ENCODE results near the gene CAVIN4.

The CAVIN4 gene

DNA sequence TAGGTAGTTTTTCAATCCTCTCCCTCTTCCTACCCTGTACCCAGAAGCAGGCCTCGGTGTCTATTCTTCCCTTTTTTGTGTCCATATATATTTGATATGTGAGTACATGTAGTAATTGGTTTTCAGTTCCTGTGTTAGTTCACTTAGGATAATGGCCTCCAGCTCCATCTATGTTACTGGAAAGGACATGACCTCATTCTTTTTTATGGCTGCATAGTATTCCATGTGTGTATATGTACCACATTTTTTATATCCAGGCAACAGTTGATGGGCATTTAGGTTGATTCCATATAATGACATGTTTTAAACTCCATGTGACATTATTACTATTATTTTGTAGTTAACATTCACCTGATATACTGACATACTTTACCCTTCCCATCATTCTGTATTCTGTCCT is 49.1 kb downstream of the CAVIN4 start:
- H3K27ac Mint-ChIP-seq: no peak overlapping the region
- peaks cover 5% of the 10 kb centered on the region for H3K36me3 Mint-ChIP-seq (ENCODE audit: low read depth)
- H3K4me3 Mint-ChIP-seq: no peak overlapping the region

GRCh38 chr9:100637787-100638186 is 59.9 kb downstream of the CAVIN4 start:
- H3K4me1 Mint-ChIP-seq: peaks cover 12% of the 10 kb centered on the region
- no peaks in the 10 kb centered on the region for H3K36me3 Mint-ChIP-seq (ENCODE audit: low read depth)
- H3K27ac Mint-ChIP-seq: no peak overlapping the region
- TF ChIP-seq CTCF (IDR thresholded peaks at IDR 0.05): no peak
- peaks cover 20% of the 10 kb centered on the region for H3K9me3 Mint-ChIP-seq
- no peaks in the 10 kb centered on the region for H3K27me3 Mint-ChIP-seq (ENCODE audit: low read depth, poor library complexity)
- H3K4me3 Mint-ChIP-seq: no peak overlapping the region
- DNase-seq: peak; percentile 44

More for the DNA sequence above, 49.1 kb downstream of the CAVIN4 start:
- H3K4me1 Mint-ChIP-seq: no peaks in the 10 kb centered on the region
- DNase-seq: no peak
- TF ChIP-seq CTCF (IDR thresholded peaks at IDR 0.05): no peak
- no peaks in the 10 kb centered on the region for H3K27me3 Mint-ChIP-seq (ENCODE audit: low read depth, poor library complexity)
- peaks cover 9% of the 10 kb centered on the region for H3K9me3 Mint-ChIP-seq
